ENCODE results near the gene HES7.

HES7 gene

DNA sequence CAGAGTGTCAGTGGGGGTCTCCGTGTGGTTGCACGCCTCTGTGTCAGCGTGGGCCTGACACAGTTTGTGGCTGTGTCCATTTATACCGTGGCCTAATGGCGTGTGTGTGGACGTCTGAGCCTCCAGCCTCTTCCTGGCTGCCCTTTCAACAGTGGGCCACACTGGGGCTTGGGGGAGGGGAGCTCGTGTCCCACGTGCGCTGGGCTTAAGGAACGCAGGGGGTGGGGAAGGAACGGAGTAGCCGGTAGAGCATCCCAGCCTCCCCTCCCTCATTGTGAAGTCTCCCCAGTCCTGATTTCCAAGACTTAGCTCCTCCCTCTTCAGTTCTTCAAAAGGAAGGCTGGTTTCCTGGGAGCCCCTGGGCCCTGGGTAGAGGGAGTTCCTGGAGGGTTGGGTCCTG is 9.5 kb upstream of the HES7 start:
- DNase-seq (ENCODE audit: low spot score in 2 of 2) (no peak), ATAC-seq (replicated peaks; ENCODE audit: extremely low read depth, poor library complexity, severe bottlenecking) (no peak)
- no peaks in the 10 kb centered on the region for H3K27me3 Mint-ChIP-seq
- H3K27ac Mint-ChIP-seq (ENCODE audit: low read depth): no peak overlapping the region
- H3K4me3 Mint-ChIP-seq: no peak overlapping the region
- no peaks in the 10 kb centered on the region for H3K4me1 Mint-ChIP-seq
- peaks cover 6% of the 10 kb centered on the region for H3K36me3 Mint-ChIP-seq (ENCODE audit: insufficient read depth)
- no peaks in the 10 kb centered on the region for H3K9me3 Mint-ChIP-seq

DNA sequence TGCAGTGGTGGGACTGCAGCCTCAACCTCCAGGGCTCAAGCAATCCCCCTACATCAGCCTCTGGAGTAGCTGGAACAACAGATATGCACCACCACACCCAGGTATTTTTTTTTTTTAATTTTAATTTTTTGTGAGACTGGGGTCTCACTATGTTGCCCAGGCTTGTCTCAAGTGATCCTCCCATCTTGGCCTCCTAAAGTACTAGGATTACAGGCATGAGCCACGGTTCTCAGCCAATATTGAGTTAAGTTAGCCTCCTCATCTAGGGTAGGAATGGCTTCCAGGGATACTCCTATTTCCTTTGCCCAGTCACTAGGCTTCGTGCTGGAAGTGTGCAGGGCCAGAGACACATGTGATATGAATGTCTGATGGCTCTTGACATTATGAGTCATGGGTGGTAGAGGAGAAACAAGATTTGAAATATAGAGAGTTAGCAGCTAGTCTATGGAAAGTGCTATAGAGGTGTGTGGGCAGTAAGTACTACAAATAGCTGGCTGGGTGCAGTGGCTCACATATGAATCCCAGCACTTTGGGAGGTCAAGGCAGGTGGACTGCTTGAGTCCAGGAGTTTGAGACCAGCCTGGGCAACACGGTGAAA is 8.0 kb upstream of the HES7 start:
- H3K4me3 Mint-ChIP-seq: no peak overlapping the region
- no peaks in the 10 kb centered on the region for H3K9me3 Mint-ChIP-seq
- no peak for ATAC-seq (replicated peaks; ENCODE audit: extremely low read depth, poor library complexity, severe bottlenecking)
- peaks cover 5% of the 10 kb centered on the region for H3K36me3 Mint-ChIP-seq (ENCODE audit: insufficient read depth)
- peaks cover 7% of the 10 kb centered on the region for H3K27me3 Mint-ChIP-seq
- no peak for DNase-seq (ENCODE audit: low spot score in 2 of 2)
- H3K27ac Mint-ChIP-seq (ENCODE audit: low read depth): no peak overlapping the region
- H3K4me1 Mint-ChIP-seq: peaks cover 5% of the 10 kb centered on the region

DNA sequence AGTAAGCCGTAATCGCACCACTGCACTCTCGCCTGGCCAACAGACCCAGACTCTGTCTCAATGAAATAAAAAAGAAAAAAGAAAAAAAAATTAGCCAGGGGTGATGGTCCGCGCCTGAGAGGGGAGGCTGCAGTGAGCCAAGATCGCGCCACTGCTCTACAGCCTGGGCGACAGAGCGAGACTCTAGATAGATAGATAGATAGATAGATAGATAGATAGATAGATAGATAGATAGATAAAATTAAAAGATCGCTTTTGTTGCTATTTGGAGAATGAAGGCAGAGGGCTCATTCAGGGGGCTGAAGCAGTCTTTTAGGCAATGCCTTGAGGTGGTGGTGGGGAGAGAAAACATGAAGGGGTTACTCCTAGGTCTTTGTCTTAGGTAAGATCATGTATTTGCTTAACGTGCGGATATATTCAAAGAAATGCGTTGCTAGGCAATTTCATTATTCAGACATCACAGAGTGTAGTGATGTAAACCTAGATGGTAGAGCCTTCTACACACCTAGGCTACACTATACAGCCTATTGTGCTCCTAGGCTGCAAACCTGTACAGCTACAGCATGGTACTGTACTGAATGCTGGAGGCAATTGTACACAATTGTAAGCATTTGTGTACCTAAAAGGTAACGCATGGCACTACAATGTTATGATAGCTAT is 4.3 kb upstream of the HES7 start:
- Mint-ChIP-seq H3K4me1 (peaks cover 42% of the 10 kb centered on the region), H3K27me3 (peaks cover 36% of the 10 kb centered on the region), H3K36me3 (ENCODE audit: insufficient read depth) (peaks cover 30% of the 10 kb centered on the region), H3K9me3 (no peaks in the 10 kb centered on the region), H3K4me3 (no peak overlapping the region), H3K27ac (ENCODE audit: low read depth) (no peak overlapping the region)
- DNase-seq (ENCODE audit: low spot score in 2 of 2): no peak
- no peak for ATAC-seq (replicated peaks; ENCODE audit: extremely low read depth, poor library complexity, severe bottlenecking)

DNA sequence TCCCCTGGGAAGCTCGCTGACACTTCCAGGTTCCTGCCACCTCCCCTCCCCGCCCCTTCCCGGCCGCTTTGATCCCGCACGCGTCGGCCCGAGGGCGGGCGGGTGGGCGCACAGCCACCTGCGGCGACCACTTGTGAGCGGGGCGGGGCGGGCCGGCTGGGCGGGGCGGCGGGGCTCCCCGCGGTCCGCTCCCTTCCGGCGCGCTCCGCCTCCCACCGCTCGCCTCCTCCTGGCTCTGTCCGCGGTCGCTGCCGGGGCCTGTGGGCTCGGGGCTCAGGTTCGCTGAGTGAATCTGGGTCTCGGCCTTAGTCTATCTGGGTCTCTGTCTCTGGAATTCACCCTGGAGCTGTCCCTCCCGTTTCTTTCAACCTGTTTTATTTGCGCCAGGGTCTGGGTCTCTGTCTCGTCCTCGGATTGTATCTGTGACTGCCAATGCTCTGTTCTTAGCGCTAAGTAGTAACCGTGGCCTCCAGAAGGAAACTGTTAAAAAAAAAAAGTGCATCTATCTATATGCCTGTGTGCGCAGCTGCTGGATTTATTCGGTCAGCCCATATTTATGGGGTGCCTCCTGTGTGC is 2.7 kb upstream of the HES7 start:
- Mint-ChIP-seq H3K27ac (ENCODE audit: low read depth) (peak overlapping the region; percentile 99), H3K36me3 (ENCODE audit: insufficient read depth) (peaks cover 37% of the 10 kb centered on the region), H3K4me1 (peaks cover 53% of the 10 kb centered on the region), H3K4me3 (peak overlapping the region; percentile 96), H3K9me3 (no peaks in the 10 kb centered on the region), H3K27me3 (peaks cover 42% of the 10 kb centered on the region)
- no peak for DNase-seq (ENCODE audit: low spot score in 2 of 2)
- peak; percentile 29 for ATAC-seq (replicated peaks; ENCODE audit: extremely low read depth, poor library complexity, severe bottlenecking)

DNA sequence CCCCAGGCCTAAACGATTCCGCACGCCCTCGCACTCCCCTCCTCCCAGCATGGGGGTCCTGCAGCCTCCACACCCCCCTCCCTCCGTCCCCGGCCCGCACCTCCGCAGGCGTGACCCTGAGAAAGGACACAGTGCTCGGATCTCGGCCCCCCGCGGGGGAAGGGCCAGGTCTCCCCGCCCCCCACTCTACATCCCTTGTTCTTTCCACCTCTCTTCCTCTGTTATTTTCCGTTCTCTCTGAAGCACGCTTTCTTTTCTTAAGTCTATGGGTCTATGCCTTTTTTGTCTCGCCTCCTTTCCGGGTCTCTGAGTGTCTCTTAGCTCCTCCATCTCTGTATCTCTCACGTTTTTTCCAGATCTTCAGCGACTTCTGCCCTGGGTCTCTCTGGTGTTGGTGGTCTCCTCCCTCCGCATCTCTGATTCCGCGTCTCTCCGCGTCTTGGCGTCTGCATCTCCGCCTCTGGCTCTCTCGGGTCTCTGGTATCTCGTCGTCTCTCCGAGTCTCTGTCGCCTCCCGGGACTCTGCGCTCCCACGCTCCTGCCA is 2.1 kb upstream of the HES7 start:
- peaks cover 56% of the 10 kb centered on the region for H3K4me1 Mint-ChIP-seq
- H3K9me3 Mint-ChIP-seq: no peaks in the 10 kb centered on the region
- ATAC-seq (replicated peaks; ENCODE audit: extremely low read depth, poor library complexity, severe bottlenecking) (no peak), DNase-seq (ENCODE audit: low spot score in 2 of 2) (no peak)
- peak overlapping the region; percentile 96 for H3K4me3 Mint-ChIP-seq
- peak overlapping the region; percentile 99 for H3K27ac Mint-ChIP-seq (ENCODE audit: low read depth)
- H3K27me3 Mint-ChIP-seq: peaks cover 46% of the 10 kb centered on the region
- peaks cover 42% of the 10 kb centered on the region for H3K36me3 Mint-ChIP-seq (ENCODE audit: insufficient read depth)

DNA sequence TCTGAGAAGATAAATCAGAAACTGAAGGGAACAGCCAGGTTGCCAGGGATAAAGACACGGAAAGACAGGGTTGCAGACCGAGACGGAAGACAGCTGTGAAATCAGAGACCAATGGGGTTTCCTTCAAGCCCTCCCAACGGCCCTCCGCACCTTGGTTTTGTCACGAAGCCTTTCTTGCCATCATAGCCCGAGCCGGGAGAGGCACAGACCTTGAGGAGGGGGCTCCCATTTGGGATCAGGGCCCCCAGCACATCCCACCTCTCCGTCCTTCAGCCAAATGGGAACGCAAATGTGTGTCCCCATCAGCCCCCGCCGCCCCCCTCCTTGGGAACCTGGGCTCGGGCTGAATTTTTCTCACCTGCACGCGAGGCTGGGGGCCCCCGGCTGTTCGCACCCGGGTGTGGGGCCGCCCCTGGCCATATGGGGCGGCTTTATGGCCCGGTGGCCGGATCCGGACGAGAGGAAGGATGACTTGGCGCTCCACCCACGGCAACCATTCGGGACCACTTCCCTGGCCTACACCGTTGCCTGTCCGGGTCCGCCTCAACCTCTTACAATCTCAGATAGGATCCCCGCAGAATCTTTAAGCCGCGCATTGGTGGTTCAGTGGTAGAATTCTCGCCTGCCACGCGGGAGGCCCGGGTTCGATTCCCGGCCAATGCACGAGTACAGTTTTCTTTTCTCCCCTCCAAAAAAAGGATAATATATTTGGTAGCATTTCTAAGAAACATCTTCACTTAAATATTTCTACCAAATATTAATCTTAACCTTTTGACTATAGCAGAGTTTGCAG is 1.4 kb upstream of the HES7 start:
- no peaks in the 10 kb centered on the region for H3K9me3 Mint-ChIP-seq
- peaks cover 48% of the 10 kb centered on the region for H3K36me3 Mint-ChIP-seq (ENCODE audit: insufficient read depth)
- DNase-seq (ENCODE audit: low spot score in 2 of 2): peak; percentile 88 to 96
- H3K27me3 Mint-ChIP-seq: peaks cover 53% of the 10 kb centered on the region
- peak overlapping the region; percentile 96 for H3K4me3 Mint-ChIP-seq
- H3K27ac Mint-ChIP-seq (ENCODE audit: low read depth): peak overlapping the region; percentile 99
- H3K4me1 Mint-ChIP-seq: peaks cover 62% of the 10 kb centered on the region
- ATAC-seq (replicated peaks; ENCODE audit: extremely low read depth, poor library complexity, severe bottlenecking): peak; percentile 57

DNA sequence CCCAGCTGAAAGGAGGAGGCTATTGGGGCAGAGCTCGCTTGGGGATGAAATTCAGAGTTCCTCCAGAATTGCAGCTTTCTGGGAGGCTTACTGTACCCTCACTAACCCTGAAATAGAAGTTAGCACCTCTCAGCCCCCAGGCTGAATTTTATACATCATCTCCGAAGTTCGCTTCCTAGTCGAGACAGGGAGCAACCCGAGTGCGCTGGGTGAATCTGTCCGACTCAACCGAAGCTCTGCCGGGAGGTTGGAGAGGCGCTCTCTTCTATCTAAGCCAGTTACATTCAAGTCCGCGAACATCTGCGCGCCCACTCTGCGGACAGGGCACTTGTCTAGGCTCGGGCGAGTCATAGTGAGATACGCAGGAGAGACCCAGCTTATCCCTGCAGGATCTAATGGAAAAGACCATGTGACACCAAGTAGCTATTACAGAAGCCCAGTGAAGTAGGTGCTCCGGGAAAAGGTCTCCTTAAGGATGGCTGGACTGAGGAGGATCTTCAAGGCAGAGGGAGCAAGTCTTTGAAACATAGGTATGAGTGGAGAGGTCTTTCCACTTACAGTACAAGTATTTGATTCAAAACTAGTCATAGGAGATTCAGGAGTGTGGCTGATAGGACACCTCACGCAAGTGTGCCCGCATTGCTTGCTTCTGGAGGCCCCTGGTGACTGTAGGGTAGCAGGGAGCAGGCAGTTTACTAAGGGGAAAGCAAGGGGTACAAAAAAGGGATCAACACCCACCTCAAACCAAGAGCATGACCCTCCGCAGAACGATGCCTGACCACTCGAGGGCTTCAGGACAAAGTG is 646 bp upstream of the HES7 start:
- peaks cover 6% of the 10 kb centered on the region for H3K9me3 Mint-ChIP-seq

DNA sequence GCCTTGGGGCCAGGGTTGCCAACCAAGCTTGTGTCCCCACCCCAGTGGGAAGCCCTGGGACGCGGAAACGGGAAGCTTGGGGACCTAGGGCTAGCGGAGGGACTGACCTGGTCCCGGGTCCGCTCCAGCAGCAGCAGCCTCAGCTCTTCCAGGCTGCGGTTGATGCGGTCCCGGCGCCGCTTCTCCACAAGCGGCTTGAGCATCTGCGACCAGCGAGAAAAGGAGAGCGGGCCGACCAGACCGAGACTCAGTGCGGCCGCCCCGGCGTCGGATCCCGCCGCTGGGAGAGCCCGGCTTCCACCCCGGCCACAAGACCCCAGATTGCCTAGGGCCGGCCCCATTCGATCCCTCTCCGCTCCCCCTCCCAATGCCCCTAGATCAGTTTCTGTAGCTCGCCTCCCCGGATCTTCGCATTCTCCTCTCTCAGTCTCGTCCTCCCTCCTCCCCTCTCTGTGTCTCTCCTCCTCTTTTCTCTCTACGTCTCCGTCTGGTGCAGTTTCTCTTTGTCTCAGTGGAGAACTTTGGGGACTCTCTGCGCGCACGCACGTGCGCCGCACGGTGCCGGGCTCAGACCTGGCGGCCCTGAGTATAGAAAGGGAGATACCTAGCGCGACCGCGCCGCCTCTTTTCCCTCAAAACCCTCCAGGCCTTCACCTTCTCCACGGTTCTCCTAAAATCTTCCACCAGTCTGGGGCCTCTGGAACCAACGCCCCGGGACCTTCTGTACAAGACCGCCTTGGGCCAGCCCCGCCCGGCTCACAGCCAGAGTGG is 797 bp downstream of the HES7 start:
- Mint-ChIP-seq H3K36me3 (ENCODE audit: insufficient read depth) (peaks cover 71% of the 10 kb centered on the region), H3K27me3 (peaks cover 72% of the 10 kb centered on the region), H3K27ac (ENCODE audit: low read depth) (peak overlapping the region; percentile 99), H3K9me3 (peaks cover 9% of the 10 kb centered on the region), H3K4me1 (peaks cover 85% of the 10 kb centered on the region), H3K4me3 (peak overlapping the region; percentile 96)
- ATAC-seq (replicated peaks; ENCODE audit: extremely low read depth, poor library complexity, severe bottlenecking): no peak
- DNase-seq (ENCODE audit: low spot score in 2 of 2): peak in 1 of 2 donors; percentile 31

More for the DNA sequence above, 646 bp upstream of the HES7 start:
- peaks cover 70% of the 10 kb centered on the region for H3K4me1 Mint-ChIP-seq
- ATAC-seq (replicated peaks; ENCODE audit: extremely low read depth, poor library complexity, severe bottlenecking): no peak
- peaks cover 56% of the 10 kb centered on the region for H3K36me3 Mint-ChIP-seq (ENCODE audit: insufficient read depth)
- H3K4me3 Mint-ChIP-seq: peak overlapping the region; percentile 96
- H3K27ac Mint-ChIP-seq (ENCODE audit: low read depth): peak overlapping the region; percentile 99
- peaks cover 61% of the 10 kb centered on the region for H3K27me3 Mint-ChIP-seq
- DNase-seq (ENCODE audit: low spot score in 2 of 2): no peak

DNA sequence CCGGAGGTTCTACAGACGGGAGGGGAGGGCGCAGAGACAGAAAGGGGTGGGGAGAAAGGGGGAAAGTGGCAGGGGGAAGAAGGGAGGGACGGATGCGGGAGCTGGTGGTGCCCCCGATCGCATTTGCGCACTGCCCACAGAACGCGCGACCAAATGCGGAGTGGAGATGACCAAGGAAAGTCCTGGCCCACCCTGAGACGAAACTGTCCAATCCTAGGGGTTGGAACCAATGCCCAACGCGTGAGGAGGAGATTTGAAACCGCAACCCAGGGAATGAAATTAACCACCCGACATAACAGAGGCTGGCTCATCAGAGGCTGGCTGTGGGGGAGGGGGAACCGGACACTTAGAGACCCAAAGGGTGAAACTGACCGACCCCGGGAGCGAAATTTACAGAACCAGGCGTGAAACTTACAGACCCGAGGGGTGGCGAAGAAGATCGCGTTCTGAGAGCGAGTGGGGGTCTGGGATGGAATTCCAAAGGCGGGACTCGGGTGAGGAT is 1.4 kb downstream of the HES7 start:
- H3K27me3 Mint-ChIP-seq: peaks cover 71% of the 10 kb centered on the region
- peak overlapping the region; percentile 96 for H3K4me3 Mint-ChIP-seq
- H3K36me3 Mint-ChIP-seq (ENCODE audit: insufficient read depth): peaks cover 75% of the 10 kb centered on the region
- H3K9me3 Mint-ChIP-seq: peaks cover 9% of the 10 kb centered on the region
- H3K4me1 Mint-ChIP-seq: peaks cover 91% of the 10 kb centered on the region
- no peak for DNase-seq (ENCODE audit: low spot score in 2 of 2)
- H3K27ac Mint-ChIP-seq (ENCODE audit: low read depth): peak overlapping the region; percentile 99
- ATAC-seq (replicated peaks; ENCODE audit: extremely low read depth, poor library complexity, severe bottlenecking): no peak

DNA sequence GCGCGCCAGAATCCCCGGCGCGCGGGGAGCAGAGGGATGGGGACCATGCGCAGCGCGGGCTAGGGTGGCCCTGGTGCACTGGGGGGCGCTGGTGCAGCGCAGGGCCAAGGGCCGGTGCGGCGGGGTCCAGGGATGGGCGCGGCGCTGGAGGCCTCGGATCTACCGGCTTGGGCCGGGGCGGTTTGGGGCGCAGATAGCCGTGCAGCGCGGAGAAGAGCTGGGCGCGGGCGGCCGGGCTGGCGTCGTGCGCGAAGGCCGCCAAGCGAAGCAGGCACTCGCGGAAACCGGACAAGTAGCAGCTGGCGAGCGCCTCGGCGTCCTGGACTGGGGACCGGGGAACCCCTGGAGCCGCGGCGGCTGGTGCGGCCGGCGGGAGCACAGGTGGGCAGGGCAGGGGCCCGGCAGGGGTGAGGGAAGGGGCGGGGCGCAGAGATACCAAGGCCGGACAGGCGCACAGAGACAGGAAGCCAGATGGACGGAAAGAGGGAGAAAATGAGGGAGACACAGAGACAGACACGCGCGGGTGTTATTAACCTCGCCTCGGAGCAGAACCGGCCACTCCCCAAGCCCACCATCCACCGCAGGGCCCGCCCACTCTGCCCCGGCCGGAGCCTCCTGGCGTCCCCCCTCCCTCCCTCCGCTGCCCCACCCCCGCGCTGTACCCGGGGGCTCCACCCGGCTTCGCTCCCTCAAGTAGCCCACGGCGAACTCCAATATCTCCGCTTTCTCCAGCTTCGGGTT is 2.1 kb downstream of the HES7 start:
- H3K27ac Mint-ChIP-seq (ENCODE audit: low read depth): peak overlapping the region; percentile 100
- H3K36me3 Mint-ChIP-seq (ENCODE audit: insufficient read depth): peaks cover 74% of the 10 kb centered on the region
- H3K27me3 Mint-ChIP-seq: peaks cover 66% of the 10 kb centered on the region
- ATAC-seq (replicated peaks; ENCODE audit: extremely low read depth, poor library complexity, severe bottlenecking) (no peak), DNase-seq (ENCODE audit: low spot score in 2 of 2) (no peak)
- peaks cover 86% of the 10 kb centered on the region for H3K4me1 Mint-ChIP-seq
- peak overlapping the region; percentile 96 for H3K4me3 Mint-ChIP-seq
- peaks cover 9% of the 10 kb centered on the region for H3K9me3 Mint-ChIP-seq

DNA sequence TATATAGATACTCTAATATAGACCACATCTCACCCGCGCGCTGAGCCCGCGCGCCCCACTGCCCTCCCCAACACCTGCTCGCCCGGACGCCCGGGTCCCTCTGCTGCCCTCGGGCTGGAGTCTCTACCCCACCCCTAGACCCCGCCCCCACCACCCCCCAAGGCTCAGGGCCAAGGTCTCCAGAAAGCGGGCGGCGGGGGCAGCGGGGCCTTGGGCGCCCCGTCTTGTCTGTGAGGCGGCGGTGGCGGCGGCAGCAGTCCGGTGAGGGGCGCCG is 2.6 kb downstream of the HES7 start:
- Mint-ChIP-seq H3K9me3 (peaks cover 9% of the 10 kb centered on the region), H3K4me3 (peak overlapping the region; percentile 96), H3K4me1 (peaks cover 81% of the 10 kb centered on the region), H3K36me3 (ENCODE audit: insufficient read depth) (peaks cover 70% of the 10 kb centered on the region), H3K27ac (ENCODE audit: low read depth) (peak overlapping the region; percentile 100), H3K27me3 (peaks cover 68% of the 10 kb centered on the region)
- ATAC-seq (replicated peaks; ENCODE audit: extremely low read depth, poor library complexity, severe bottlenecking) (no peak), DNase-seq (ENCODE audit: low spot score in 2 of 2) (no peak)
